GM12878 (cell line): ENCODE results near the gene FRS3. TPM values are rescaled to one million over a fixed set of nuclear protein-coding genes. Genes with fewer than 3 reads are reported as not detected.
A peak's percentile ranks its signal among the peaks of the same experiment; 100 is the strongest.

Experiments
- CBFB ChIP-seq: IDR thresholded peaks from 2 replicates; pipeline ENCODE4 v1.6.1; 2016; ENCODE audit warnings: antibody characterized with exemption, low read depth
- CUX1 ChIP-seq: IDR thresholded peaks from 2 replicates; pipeline ENCODE4 v1.6.1; 2012; ENCODE audit warnings: improper control_type of control experiment, low read depth, low read length; ENCODE audit not compliant: insufficient replicate concordance
- HCFC1 ChIP-seq: fragments of 150-350 bp; IDR thresholded peaks from 2 replicates; pipeline ENCODE4 v1.6.1; 2014; ENCODE audit warnings: low read length
- IRF3 ChIP-seq: fragments of 450-650 bp; IDR thresholded peaks from 2 replicates; pipeline ENCODE4 v1.6.1; 2014; ENCODE audit warnings: mild to moderate bottlenecking
- KLF5 ChIP-seq: fragments of 450-650 bp; IDR thresholded peaks from 2 replicates; pipeline ENCODE4 v1.6.1; 2014; ENCODE audit warnings: mild to moderate bottlenecking; ENCODE audit not compliant: partially characterized antibody
- MLLT1 ChIP-seq: fragments of 450-650 bp; IDR thresholded peaks from 2 replicates; pipeline ENCODE4 v1.6.1; 2016; ENCODE audit warnings: mild to moderate bottlenecking
- MTA3 ChIP-seq: IDR thresholded peaks from 2 replicates; pipeline ENCODE4 v1.6.1; 2012; ENCODE audit warnings: low read length, inconsistent platforms, borderline replicate concordance
- NFXL1 ChIP-seq: fragments of 450-650 bp; IDR thresholded peaks from 2 replicates; pipeline ENCODE4 v1.6.1; 2017; ENCODE audit warnings: antibody characterized with exemption, mild to moderate bottlenecking, borderline replicate concordance
- NFYB ChIP-seq: IDR thresholded peaks from 2 replicates; pipeline ENCODE4 v1.6.1; 2011; ENCODE audit warnings: low read depth, mild to moderate bottlenecking, low read length, improper control_type of control experiment, moderate library complexity; ENCODE audit not compliant: insufficient read depth
- NR2C2 ChIP-seq: IDR thresholded peaks from 2 replicates; pipeline ENCODE4 v1.6.1; 2011; ENCODE audit warnings: borderline replicate concordance, low read depth; ENCODE audit not compliant: control insufficient read depth, insufficient read length
- RELA ChIP-seq: fragments of 450-650 bp; IDR thresholded peaks from 2 replicates; pipeline ENCODE4 v1.8.0; 2014; ENCODE audit warnings: borderline replicate concordance; ENCODE audit not compliant: partially characterized antibody
- RELB ChIP-seq: fragments of 450-650 bp; IDR thresholded peaks from 2 replicates; pipeline ENCODE4 v1.6.1; 2017; ENCODE audit warnings: low read depth, mild to moderate bottlenecking, moderate library complexity
- SMARCA5 ChIP-seq: fragments of 450-650 bp; IDR thresholded peaks from 2 replicates; pipeline ENCODE4 v1.6.1; 2017; ENCODE audit warnings: mild to moderate bottlenecking
- polyA plus RNA-seq, 11 experiments: library from polyadenylated mRNA; depleted of rRNA in 4 of 11; unstranded in 6 of 11; stranded (reverse) in 5 of 11; fragments of >200 nt; fragmentation: Nextera tagmentation in 4 of 11; fragmentation: Illumina TruSeq in 1 of 11; extraction: Ambion mirVana in 4 of 11; extraction: Trizol in 1 of 11; gene quantifications; 1 replicate in 1 of 11; 2 replicates in 10 of 11; pipeline versions ENCODE4 v1.2.1 to v1.2.3, GENCODE V29; 2011 to 2016; ENCODE audit warnings: inconsistent platforms in 2 of 11, missing spikeins in 2 of 11, low read depth in 1 of 11
- total RNA-seq, 4 experiments: library from RNA; depleted of rRNA in 3 of 4; stranded (reverse); fragments of >200 nt in 3 of 4; fragmentation: Illumina TruSeq in 1 of 4; extraction: Trizol in 1 of 4; gene quantifications; 2 replicates each; pipeline versions ENCODE4 v1.2.1 to v1.2.3, GENCODE V29; 2013 to 2021
- TF ChIP-seq, protein P1 (sequence below): fragments of 450-650 bp; IDR thresholded peaks from 2 replicates; pipeline ENCODE4 v1.6.1; 2017; ENCODE audit warnings: borderline replicate concordance

The FRS3 gene
- total and polyA plus RNA-seq, 10 of the 15 experiments (the other 5 are each of a cell fraction or from before 2014, with no cell fraction given), result 0.05 to 3.4 (median 1.5) TPM

- TF ChIP-seq RELA, result peak; percentile 92
- TF ChIP-seq KLF5, result no peak
- TF ChIP-seq HCFC1, result peak; percentile 74
- no peak for TF ChIP-seq MTA3
- TF ChIP-seq IRF3, result 0 out of 2 replicates have a peak, but pooled peaks have one; percentile 17
- no peak for TF ChIP-seq NFXL1
- TF ChIP-seq, protein P1, sequence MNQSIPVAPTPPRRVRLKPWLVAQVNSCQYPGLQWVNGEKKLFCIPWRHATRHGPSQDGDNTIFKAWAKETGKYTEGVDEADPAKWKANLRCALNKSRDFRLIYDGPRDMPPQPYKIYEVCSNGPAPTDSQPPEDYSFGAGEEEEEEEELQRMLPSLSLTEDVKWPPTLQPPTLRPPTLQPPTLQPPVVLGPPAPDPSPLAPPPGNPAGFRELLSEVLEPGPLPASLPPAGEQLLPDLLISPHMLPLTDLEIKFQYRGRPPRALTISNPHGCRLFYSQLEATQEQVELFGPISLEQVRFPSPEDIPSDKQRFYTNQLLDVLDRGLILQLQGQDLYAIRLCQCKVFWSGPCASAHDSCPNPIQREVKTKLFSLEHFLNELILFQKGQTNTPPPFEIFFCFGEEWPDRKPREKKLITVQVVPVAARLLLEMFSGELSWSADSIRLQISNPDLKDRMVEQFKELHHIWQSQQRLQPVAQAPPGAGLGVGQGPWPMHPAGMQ, result no peak
- no peak for TF ChIP-seq MLLT1
- no peak for TF ChIP-seq NR2C2
- no peak for TF ChIP-seq NFYB
- no peak for TF ChIP-seq RELB
- TF ChIP-seq CBFB, result no peak
- no peak for TF ChIP-seq CUX1
- peak; percentile 49; the same call in 1 of the 2 replicates for TF ChIP-seq SMARCA5
These were observed at the start of gene FRS3 (continued) for GRCh38 chr6:41779788-41780550.
